ENCODE data around the gene TRIM72. TPM values are rescaled to one million over a fixed set of nuclear protein-coding genes. Genes with fewer than 3 reads are reported as not detected.

TRIM72 gene
- total RNA-seq, 1 experiment from 2014 or later, result 1.2 TPM

GRCh38 chr16:31270795-31271194, 56.9 kb downstream of the TRIM72 start:
- H2AFZ ChIP-seq (ENCODE audit: low read length), result no peak overlapping the region
- H3K4ac ChIP-seq (ENCODE audit: low read depth, low read length), result no peak overlapping the region
- H3K79me1 ChIP-seq (ENCODE audit: insufficient read depth, low read depth, low read length, poor library complexity, severe bottlenecking), result no peaks in the 10 kb centered on the region
- no peak overlapping the region for H4K91ac ChIP-seq (ENCODE audit: insufficient read length, low read depth, low read length)
- peaks cover 1% of the 10 kb centered on the region; the same call in 1 of the 2 replicates for H3K4me1 ChIP-seq (ENCODE audit: insufficient read depth, low read length)
- H3K4me2 ChIP-seq (ENCODE audit: insufficient read depth, insufficient read length, low read length), result no peak overlapping the region
- no peak overlapping the region for H4K5ac ChIP-seq (ENCODE audit: insufficient read length, low read depth, low read length)
- no peak for DNase-seq
- Mint-ChIP-seq H3K4me1 (peaks cover 19% of the 10 kb centered on the region in 2 experiments), H3K27ac (no peak overlapping the region), H3K9me3 (no peaks in the 10 kb centered on the region), H3K36me3 (ENCODE audit: insufficient read depth in 1 of 3, low read depth in 3 of 3) (no peaks in the 10 kb centered on the region), H3K4me3 (no peak overlapping the region), H3K27me3 (ENCODE audit: low read depth) (peaks cover 4% of the 10 kb centered on the region)
- H3K27me3 ChIP-seq (ENCODE audit: insufficient read depth, low read length), result no peaks in the 10 kb centered on the region
- H4K20me1 ChIP-seq (ENCODE audit: control insufficient read depth, insufficient read depth, insufficient read length), result no peaks in the 10 kb centered on the region
- no peak overlapping the region for H3K23ac ChIP-seq (ENCODE audit: insufficient read length, low read depth, low read length)
- WGBS (ENCODE audit: extremely low coverage, insufficient read length, low lambda C conversion rate), result no CpG with 5 or more reads among the region's 5 CpGs
- no peak overlapping the region for H2BK12ac ChIP-seq (ENCODE audit: insufficient read length, low read depth, low read length)
- H3K79me2 ChIP-seq (ENCODE audit: insufficient read depth, low read length), result no peaks in the 10 kb centered on the region
- no peak overlapping the region for H3K14ac ChIP-seq (ENCODE audit: insufficient read depth, low read length)
- no peak overlapping the region for H2AK5ac ChIP-seq (ENCODE audit: insufficient read length, low read length)
- no peak overlapping the region for H3K18ac ChIP-seq (ENCODE audit: insufficient read length, low read depth, low read length)
- no peak overlapping the region for H2BK20ac ChIP-seq (ENCODE audit: low read depth, low read length, poor library complexity, severe bottlenecking)
- no peak overlapping the region for H3K56ac ChIP-seq (ENCODE audit: insufficient read length, low read depth, low read length)
- H3T11ph ChIP-seq (ENCODE audit: low read length), result no peak overlapping the region
- H3K9ac ChIP-seq (ENCODE audit: extremely low read depth, insufficient read length, low read length), result no peak overlapping the region
- H2BK15ac ChIP-seq (ENCODE audit: low read depth, low read length), result no peak overlapping the region
- H2BK120ac ChIP-seq (ENCODE audit: low read depth, low read length, poor library complexity, severe bottlenecking), result no peak overlapping the region
- no peak overlapping the region for H4K8ac ChIP-seq (replicated peaks; ENCODE audit: insufficient read length, low read depth, low read length)
- no peaks in the 10 kb centered on the region for H3K23me2 ChIP-seq (ENCODE audit: insufficient read length, low read depth, low read length, poor library complexity, severe bottlenecking)
- no peak overlapping the region for H3K27ac ChIP-seq (ENCODE audit: insufficient read length, low read depth, low read length)
- TF ChIP-seq, protein P1, sequence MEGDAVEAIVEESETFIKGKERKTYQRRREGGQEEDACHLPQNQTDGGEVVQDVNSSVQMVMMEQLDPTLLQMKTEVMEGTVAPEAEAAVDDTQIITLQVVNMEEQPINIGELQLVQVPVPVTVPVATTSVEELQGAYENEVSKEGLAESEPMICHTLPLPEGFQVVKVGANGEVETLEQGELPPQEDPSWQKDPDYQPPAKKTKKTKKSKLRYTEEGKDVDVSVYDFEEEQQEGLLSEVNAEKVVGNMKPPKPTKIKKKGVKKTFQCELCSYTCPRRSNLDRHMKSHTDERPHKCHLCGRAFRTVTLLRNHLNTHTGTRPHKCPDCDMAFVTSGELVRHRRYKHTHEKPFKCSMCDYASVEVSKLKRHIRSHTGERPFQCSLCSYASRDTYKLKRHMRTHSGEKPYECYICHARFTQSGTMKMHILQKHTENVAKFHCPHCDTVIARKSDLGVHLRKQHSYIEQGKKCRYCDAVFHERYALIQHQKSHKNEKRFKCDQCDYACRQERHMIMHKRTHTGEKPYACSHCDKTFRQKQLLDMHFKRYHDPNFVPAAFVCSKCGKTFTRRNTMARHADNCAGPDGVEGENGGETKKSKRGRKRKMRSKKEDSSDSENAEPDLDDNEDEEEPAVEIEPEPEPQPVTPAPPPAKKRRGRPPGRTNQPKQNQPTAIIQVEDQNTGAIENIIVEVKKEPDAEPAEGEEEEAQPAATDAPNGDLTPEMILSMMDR (conservative IDR thresholded peaks at IDR 0.05), result no peak
- no peak overlapping the region for H2BK5ac ChIP-seq (ENCODE audit: insufficient read length, low read length)
- no peaks in the 10 kb centered on the region for H3K9me3 ChIP-seq (ENCODE audit: control insufficient read depth, low read depth, low read length)
